ENCODE results near the gene NLRP9.
A peak's percentile ranks its signal among the peaks of the same experiment; 100 is the strongest.

The NLRP9 gene

DNA sequence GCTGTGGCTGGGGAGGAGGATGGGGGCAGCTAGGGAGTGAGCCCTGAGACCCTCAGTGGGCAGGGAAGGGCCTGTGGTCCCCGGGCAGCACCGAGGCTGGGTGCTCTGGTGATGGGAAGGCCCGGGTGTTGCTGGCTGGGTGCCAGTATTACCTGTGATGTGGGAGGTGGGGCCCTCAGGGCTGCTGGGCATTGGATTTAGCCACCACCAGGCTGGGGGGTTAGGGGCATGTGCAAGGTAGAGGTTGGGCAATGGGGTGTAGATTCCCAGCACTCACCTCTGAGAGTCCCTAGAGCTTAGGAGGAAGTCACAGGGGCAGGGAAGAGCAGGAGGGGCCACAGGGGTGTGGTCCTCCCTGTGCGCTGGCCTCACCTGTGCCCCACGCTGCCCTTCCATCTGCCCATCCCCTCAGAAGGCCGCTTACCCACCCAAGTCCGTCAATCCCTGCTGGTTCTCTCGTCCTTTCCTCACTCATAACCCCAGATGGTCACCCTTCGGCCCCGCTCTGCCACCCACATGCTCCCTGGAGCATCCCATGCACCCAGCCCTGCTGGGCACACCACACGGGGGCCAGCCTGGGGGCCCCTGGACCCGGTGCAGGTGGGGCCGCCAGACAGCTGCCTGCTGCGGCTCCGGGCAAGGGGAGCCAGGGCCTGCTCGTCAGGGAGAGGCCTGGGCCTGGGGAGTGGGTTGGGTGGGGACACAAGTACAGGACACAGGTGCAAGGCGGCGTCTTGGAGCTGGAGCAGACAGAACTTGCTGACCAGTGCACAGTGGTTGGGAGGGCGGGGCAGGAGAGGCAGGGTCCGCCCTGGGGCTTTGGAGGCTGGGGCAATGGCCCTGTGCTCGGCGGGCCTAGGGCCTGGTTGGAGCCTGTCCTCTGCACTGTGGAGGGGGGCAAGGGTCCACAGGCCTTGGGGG is 50.7 kb downstream of the NLRP9 start:
- no peak for DNase-seq

- no peak for DNase-seq
Measured at GRCh38 chr19:55686311-55687050, 51.7 kb downstream of the NLRP9 start.

GRCh38 chr19:55685776-55686175 is 52.4 kb downstream of the NLRP9 start:
- no peak for DNase-seq

GRCh38 chr19:55684946-55685681 is 53.1 kb downstream of the NLRP9 start:
- DNase-seq, result no peak

DNA sequence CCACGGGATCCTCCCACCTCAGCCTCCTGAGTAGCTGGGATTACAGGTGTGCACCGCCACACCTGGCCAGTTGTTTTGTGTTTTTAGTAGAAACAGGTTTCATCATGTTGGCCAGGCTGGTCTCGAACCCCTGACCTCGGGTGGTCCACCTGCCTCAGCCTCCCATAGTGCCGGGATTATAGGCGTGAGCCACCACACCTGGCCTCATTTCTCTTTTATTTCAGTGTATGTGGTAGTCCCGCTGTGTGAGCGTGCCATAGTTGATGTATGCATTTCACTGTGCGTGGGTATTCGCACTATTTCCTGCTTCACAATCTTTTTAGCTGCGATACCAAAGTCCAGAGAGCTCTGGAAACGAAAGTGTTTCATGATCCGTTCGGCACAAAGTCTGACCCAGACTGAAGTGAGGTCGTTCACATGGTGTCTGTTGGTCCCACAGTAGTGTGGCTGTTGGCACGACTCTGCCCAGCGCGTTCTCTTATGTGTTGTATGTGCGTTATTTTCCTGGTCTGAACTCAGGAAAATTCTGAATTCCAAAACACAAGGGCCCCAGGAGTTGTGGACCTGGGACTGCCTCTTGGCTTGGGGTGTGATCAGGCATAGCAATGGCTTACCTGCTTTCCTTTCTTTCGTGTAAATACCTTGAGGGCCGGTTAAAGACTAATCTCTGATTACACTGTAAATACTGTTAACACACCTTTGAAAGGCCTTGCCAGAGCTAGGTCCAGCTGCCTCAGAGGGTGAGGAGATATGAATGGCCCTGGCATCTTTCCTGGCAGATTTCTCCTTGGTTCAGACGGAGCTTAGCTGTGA is 54.5 kb downstream of the NLRP9 start:
- DNase-seq, result no peak

DNA sequence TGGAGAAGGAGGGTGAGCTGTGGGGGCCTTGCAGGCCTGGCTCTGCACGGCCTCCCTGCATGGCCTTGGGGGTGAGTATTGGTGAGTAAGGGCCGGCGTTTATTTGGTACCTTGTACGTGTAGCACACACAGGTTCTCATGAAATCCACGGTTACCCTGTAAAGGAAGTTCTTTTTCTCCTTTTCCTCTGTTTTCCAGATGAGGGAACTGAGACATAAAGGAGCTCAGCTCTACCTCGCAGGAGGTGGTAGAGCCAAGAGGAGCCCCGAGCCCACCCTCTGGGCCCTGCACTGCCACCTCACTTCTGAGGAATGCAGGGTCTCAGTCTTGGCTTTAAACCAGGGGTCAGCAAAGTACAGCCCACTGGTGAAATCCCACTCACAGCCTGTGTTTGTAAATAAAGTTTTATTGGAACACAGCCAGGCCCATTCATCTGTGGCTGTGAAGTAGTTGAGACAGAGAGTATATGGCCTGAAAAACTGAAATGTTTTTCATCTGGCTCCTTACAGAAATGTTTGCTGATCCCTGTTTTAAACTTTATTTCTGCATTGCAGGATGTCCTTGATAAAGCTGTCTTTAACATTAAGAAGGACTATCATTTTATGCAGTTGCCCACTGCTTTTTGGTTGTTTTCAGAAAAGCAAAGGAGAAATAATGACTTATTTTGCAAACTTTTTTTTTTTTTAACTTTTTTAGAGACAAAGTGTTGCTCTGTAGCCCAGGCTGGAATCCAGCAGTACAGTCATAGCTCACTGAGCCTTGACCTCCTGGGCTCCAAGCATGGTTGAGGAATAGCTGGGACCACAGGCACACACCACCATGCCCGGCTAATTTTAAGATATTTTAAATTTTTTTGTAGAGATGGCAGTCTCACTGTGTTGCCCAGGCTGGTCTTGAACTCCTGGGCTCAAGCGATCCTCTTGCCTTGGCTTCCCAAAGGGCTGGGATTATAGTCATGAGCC is 56.8 kb downstream of the NLRP9 start:
- no peak for DNase-seq

DNA sequence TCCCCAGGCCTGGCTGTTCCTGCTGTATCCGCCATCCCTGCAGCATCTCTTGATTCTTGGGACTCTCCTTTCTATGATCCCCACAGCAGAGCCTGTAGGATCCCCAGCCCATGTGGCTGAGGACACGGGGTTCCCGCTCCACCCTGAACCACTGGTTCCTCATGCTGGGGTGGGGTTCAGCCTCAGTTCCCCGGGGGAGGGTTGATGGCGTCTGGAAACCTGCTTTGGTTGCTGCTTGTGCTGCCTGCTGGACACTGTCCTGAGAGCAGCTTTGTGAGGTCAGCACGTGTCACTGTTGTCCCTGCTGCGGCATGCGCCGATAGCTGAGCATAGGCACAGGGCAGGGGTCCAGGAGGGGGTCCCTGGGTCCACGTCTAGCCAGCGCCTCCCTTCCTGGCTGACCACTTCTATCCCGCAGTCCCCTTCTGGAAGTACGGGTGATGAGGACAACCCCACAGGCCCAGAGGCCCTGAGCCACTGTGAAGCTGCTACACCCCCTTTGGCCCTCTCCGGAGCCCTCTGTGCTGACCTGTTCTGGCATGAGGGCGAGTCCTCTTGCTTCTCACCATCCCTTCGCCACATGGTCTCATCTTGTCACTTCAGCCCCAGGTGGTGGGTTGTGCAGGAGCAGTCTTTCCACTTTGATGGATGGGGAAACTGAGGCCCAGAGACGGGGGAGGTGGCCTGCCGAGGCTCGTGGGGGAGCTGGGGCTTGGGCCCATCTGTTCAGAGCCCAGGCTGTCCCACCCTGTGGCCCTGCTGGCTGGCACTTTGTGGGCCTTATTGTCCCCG is 57.7 kb downstream of the NLRP9 start:
- no peak for DNase-seq

DNA sequence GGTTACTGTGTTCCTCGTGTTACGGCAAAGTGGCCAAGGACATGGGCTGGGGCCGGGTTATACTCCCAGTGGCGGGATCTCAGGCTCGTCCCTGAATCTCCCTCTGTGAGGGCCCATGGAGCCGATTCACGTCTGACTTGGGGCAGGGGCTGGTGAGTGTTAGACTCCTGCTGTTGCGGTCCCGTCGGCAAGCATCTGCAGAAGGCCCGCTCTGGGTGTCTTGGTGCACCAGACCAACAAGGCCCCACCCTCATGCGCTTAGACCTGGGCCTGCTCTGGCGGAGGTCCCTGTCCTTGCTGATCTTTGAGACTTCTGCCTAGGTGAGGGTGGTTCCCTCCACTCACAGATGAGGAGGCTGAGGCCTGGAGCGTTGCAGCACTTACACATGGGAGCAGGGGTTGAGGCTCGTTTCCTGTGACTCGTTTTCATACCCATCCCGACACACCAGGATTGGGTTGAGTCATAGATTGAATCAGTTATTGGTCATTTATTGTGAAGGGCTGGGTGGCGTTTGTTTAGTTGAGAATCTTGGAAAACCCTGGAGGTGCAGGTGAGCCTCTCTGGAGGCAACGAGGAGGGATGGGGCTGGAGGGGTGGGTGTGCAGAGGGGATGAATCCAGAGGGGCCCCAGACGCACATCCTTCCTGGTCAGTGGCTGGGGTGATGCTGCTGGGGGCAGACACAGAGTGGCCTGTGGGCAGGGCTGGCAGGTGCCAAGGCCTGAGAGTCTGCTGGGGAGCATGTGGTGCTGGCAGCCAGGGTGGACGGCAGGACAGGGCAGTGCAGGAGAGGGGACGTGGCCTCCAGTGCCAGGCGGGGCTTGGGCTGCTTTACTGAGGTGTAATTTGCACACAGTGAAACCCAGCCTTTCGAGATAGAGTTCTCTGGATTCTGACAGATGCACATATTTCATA is 58.6 kb downstream of the NLRP9 start:
- no peak for DNase-seq

- DNase-seq, result no peak
Measured at GRCh38 chr19:55678121-55678671, 60.0 kb downstream of the NLRP9 start.

- no peak for DNase-seq
Measured at GRCh38 chr19:55677572-55678028, 60.6 kb downstream of the NLRP9 start.

DNA sequence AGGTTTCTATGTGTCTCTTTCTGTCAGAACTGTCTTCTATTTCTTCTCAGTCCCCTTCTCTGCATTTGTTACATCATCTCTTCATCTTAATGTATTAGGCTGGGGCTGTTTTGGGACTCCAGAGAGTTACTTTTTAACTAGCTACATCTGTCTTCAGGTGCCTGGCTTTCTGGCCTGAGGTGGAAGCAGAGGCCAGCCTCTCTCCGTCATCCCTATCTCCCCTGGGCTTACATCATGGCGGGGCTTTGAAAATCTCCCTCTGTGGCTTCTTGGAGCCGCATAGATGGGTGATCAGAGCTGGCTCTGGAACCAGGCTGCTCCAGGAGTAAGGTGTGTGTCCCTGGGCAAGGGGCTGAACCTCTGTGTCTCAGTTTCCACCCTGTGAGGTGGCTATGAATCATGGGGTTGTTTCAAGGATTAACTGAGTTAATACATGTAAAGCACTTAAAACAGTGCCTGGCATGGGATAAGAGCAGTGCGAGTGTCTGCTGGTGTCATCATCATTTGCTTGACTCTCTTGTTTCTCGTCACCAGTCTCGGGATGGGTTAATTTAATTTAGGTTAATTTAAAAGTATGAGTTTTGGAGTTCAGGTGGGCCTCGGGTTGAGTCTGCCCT is 61.2 kb downstream of the NLRP9 start:
- no peak for DNase-seq

- DNase-seq, result no peak
Measured at GRCh38 chr19:55676383-55676782, 61.8 kb downstream of the NLRP9 start.

GRCh38 chr19:55675661-55676354 is 62.4 kb downstream of the NLRP9 start:
- DNase-seq, result no peak

DNA sequence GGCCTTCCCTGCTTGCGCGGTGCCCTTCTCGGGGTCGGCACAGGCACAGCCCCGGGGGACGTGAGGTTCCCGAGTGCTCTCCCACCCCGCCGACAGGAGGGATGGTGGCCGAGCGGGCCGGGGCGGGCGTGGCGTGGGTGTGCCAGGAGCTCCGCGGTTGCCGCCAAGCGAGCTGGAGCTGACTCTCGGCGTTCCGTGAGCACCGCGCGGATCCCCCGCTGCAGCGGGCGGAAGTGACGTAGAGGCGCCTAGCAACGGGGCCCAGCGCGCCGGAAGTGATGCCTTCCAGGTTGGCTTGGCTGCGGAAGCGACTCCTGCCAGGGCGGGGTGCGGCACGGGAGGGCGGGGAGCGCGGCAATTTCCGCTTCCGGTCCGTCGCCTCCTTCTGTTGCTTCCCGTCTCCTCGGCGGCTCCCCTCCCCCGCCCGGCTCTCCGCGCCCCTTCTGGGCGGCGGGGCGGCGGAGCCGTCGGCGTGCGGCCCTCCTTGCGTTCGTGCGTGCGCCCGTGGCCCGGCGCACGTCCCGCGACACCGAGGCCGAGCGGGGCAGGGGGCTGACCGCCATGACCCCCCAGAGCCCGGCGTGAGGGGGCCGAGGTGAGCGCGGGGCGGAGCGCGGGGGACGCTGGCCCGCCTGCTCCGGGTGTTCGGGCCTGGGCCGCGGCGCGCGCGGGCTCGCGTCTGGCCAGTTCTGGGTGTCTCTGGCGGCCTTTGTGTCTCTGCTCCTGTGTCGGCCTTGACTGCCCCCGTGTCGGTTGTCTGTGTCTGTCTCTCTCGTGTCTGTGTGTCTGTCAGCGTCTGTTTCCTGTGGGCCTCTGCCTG is 63.2 kb downstream of the NLRP9 start, which contains the start of gene EPN1:
Gene EPN1, plus strand, starts transcription at position 386 of the 820 bp plus-strand sequence. CDS start 3,402 bp downstream, outside the sequence.
- peak; percentile 96 for DNase-seq

GRCh38 chr19:55674459-55674840 is 63.8 kb downstream of the NLRP9 start:
- DNase-seq, result no peak

GRCh38 chr19:55673889-55674288 is 64.3 kb downstream of the NLRP9 start:
- DNase-seq, result no peak

DNA sequence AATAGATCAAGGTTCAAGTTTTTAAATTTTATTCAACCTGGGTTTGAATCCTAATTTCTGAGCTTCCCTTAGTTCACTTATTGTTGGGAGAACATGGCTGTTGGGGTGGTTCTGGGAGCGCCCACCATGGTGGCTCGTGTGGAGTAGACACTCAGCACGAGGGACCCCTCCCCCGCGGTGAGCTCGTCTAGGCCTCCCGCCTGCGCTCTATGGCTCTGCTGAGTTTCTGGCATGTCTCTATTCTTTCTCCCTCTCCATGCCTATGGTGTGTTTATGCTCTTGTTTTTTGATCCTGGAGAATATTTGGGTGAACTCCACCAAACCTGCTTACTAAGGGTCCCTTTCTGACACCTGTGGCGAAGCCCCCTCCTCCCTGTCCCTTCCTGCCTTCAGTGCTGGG is 64.7 kb downstream of the NLRP9 start:
- no peak for DNase-seq

All from effector CD8-positive, alpha-beta T cell (primary cell).